Heart left ventricle (tissue), 16 donors: ENCODE measurements around the gene SLC22A23. TPM values are rescaled to one million over a fixed set of nuclear protein-coding genes. Genes with fewer than 3 reads are reported as not detected.

Experiments used
- ATAC-seq, 4 donors: fragments of 200-7000 bp; cut with Tn5 transposase; one replicate each; pipeline ENCODE4 v1.9.1; 2020 to 2022; ENCODE audit warnings: moderate library complexity in 4 of 4, mild to moderate bottlenecking in 3 of 4, moderate number of reproducible peaks in 1 of 4
- DNase-seq, 5 donors: peaks; one replicate each; pipeline ENCODE4 v3.0.0-alpha.2; 2020
- H3K27ac ChIP-seq, 12 donors: fragments of 200-600 bp; sonication (generic) in 4 of 12; one replicate each; pipeline versions ENCODE4 v1.5.0 to v1.8.0; 2016 to 2022; ENCODE audit warnings: mild to moderate bottlenecking in 2 of 12
- H3K27me3 ChIP-seq, 9 donors: fragments of 200-600 bp; sonication (generic) in 2 of 9; one replicate each; pipeline versions ENCODE4 v1.5.1 to v1.8.0; 2016 to 2022; ENCODE audit warnings: mild to moderate bottlenecking in 3 of 9
- H3K36me3 ChIP-seq, 9 donors: fragments of 200-600 bp; sonication (generic) in 2 of 9; one replicate each; pipeline versions ENCODE4 v1.5.0 to v1.8.0; 2018 to 2022; ENCODE audit warnings: mild to moderate bottlenecking in 2 of 9
- H3K4me1 ChIP-seq, 12 donors: fragments of 200-600 bp; sonication (generic) in 4 of 12; one replicate each; pipeline versions ENCODE4 v1.5.0 to v1.8.0; 2016 to 2022; ENCODE audit warnings: mild to moderate bottlenecking in 3 of 12
- H3K4me3 ChIP-seq, 12 donors: fragments of 200-600 bp; sonication (generic) in 4 of 12; one replicate each; pipeline versions ENCODE4 v1.5.0 to v1.8.0; 2017 to 2022; ENCODE audit warnings: mild to moderate bottlenecking in 9 of 12, moderate library complexity in 4 of 12
- H3K9me3 ChIP-seq, 12 donors: fragments of 200-600 bp; sonication (generic) in 4 of 12; one replicate each; pipeline versions ENCODE4 v1.5.0 to v1.8.0; 2016 to 2022; ENCODE audit warnings: mild to moderate bottlenecking in 1 of 12
- POLR2A ChIP-seq, 2 donors: fragments of 450-650 bp; IDR thresholded peaks; one replicate each; pipeline ENCODE4 v1.6.1; 2017; ENCODE audit warnings: antibody characterized with exemption in 2 of 2, mild to moderate bottlenecking in 2 of 2, moderate library complexity in 2 of 2
- WGBS, 4 donors: extraction: QIAGEN DNeasy Blood & Tissue Kit in 2 of 4; methylation state at CpG; one replicate each; pipeline versions ENCODE4 v1.1.5 to v1.1.7; 2013 to 2018; 5-methylcytosine and 5-hydroxymethylcytosine counted together
- intact Hi-C, 10 donors: fragments of 100-400 bp; cut with DNase I; formaldehyde crosslinking; loops; one replicate each; pipeline versions ENCODE4 v1.11.1 to v1.14.2; 2022
- polyA plus RNA-seq, 2 donors: library from polyadenylated mRNA; stranded (reverse); fragments of 200-250 nt; gene quantifications; one replicate each; pipeline ENCODE4 v1.2.3, GENCODE V29; 2013
- total RNA-seq, 9 donors: library from RNA; depleted of rRNA in 2 of 9; stranded (reverse); fragments of >200 nt in 2 of 9; fragmentation: NEBNext Ultra II Directional in 3 of 9; extraction: Animal tissue kit (Norgen Biotek cat#: 25700) in 3 of 9; gene quantifications; one replicate each; pipeline versions ENCODE4 v1.1.0 to v1.2.4, GENCODE V29; 2016 to 2023
- TF ChIP-seq, protein P1 (sequence below), 12 donors: fragments of 200-600 bp; sonication (generic) in 4 of 12; IDR thresholded peaks; one replicate each; pipeline versions ENCODE4 v1.5.0 to v1.8.0; 2018 to 2022; ENCODE audit warnings: antibody characterized with exemption in 12 of 12, mild to moderate bottlenecking in 5 of 12
- donor health status: ischemic (EF 13 %, LVEDD 7.1; RV severe dilation, severe dysfunction).
- donor health status: healthy with polysubstance abuse.
- donor health status: DM: no; HTN: yes; CAD: no.
- donor health status: DM: no; HTN: no; CAD: no.
- donor health status: ischemic (EF 25% LVEDD 6.9; RV normal size, moderate dysfunction).
- donor health status: ischemic (EF 25% LVEDD 5.7; RV mildly dilated, moderate dysfunction).
- donor health status: healthy.
- donor health status: DM: yes; HTN: yes; CAD: no.
- donor health status: ischemic (EF 35%, LVEDD 5.7; RV mildly dilated, moderate dysfunction).
- donor health status: nonischemic (EF 11% LVEDD 7.7; RV severe dilation, severe dysfunction).
- donor health status: DM: yes; HTN: yes; CAD: no.
- donor health status: PGD.
- donor health status: ischemic (EF 29% LVEDD 5.4; RV normal size, mild dysfunction).
- donor health status: nonischemic (EF 23%, LVEDD 6.1; RV moderate dilation, normal function).

SLC22A23 gene
- total and polyA plus RNA-seq, 11 donors = 2.9 to 12.4 (median 5.2) TPM

DNA sequence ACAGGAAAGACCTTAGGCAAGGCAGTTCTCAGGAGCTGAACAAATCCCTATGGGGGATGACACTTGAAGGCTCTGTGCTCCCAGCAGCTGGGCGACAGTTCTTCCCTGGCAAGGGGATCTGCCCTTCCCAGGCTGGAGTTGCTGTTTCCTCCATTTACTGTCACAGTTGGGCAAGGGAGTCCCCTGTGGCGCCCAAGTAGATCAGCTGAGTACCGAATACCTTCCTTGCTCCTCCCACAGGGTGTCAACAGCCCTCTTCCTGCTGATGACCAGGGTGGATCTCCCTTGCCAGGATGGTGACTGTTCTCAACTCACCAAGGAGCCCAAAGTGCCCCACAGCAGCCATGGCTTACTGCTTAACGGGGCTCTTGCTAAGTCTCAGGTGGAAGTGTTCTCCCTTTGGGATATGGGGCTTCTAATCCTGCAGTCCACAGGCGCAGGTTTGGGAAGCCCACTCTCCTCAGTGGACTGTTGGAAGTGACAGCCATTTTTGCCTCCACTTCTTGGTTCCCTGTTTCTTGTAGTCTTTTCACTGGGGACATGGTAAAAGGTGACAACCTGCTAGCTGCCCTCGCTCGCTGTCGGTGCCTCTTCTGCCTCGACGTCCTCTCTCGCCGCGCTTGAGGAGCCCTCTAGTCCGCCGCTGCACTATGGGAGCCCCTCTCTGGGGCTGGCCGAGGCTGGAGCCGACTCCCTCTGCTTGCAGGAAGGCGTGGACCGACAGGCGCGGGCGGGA lies 203.8 kb downstream of the SLC22A23 start:
- DNase-seq = no peak
- no peak for TF ChIP-seq POLR2A (IDR thresholded peaks at IDR 0.05)
- TF ChIP-seq, protein P1, sequence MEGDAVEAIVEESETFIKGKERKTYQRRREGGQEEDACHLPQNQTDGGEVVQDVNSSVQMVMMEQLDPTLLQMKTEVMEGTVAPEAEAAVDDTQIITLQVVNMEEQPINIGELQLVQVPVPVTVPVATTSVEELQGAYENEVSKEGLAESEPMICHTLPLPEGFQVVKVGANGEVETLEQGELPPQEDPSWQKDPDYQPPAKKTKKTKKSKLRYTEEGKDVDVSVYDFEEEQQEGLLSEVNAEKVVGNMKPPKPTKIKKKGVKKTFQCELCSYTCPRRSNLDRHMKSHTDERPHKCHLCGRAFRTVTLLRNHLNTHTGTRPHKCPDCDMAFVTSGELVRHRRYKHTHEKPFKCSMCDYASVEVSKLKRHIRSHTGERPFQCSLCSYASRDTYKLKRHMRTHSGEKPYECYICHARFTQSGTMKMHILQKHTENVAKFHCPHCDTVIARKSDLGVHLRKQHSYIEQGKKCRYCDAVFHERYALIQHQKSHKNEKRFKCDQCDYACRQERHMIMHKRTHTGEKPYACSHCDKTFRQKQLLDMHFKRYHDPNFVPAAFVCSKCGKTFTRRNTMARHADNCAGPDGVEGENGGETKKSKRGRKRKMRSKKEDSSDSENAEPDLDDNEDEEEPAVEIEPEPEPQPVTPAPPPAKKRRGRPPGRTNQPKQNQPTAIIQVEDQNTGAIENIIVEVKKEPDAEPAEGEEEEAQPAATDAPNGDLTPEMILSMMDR (IDR thresholded peaks at IDR 0.05) = no peak
- ATAC-seq = no peak
- H3K27me3 ChIP-seq = peaks cover 0 to 14% (median 0%) of the 10 kb centered on the region in 9 donors
- H3K4me1 ChIP-seq = peaks cover 0 to 22% (median 9%) of the 10 kb centered on the region in 12 donors
- 90 to 93% (median 92%) methylated on average over 22 of the region's 22 CpGs for WGBS, 4 donors
- H3K36me3 ChIP-seq = no peaks in the 10 kb centered on the region
- intact Hi-C loops = loop anchor here in 8 of 10 donors (1.0 to 10.0 kb wide), 5 partner anchors 88 to 258 kb away; partner anchors contain the start of genes TUBB2A (in 4 of the 8) and NQO2 (in 3 of the 8)
- H3K9me3 ChIP-seq = no peaks in the 10 kb centered on the region
- peak overlapping the region in 4 of 12 donors; percentile 11 to 70 (median 42) for H3K27ac ChIP-seq
- peak overlapping the region in 1 of 12 donors; percentile 7 for H3K4me3 ChIP-seq

DNA sequence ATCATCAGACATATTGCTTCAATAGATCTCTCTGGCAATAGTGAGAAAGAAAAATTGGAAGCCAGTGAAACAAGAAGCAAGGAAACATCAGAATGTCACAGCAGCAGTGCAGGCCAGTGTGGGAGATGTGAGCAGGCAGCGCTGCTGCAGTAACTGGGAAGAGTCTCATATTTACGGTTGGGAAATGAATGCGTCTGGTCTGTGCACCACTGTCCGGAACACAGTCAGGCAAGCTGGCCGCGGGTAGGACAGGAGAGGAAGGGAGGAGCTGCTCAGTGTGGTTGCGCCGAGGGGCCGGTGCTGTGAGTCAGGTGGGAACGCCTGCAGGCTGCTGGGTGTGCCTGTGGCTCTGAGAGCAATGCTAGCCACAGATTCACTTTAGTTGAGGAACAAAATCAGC lies 204.5 kb downstream of the SLC22A23 start:
- WGBS, 4 donors = 70 to 84% (median 77%) methylated on average over 10 of the region's 10 CpGs
- DNase-seq = peak in 1 of 5 donors; percentile 64
- Histone ChIP-seq H3K9me3 (no peaks in the 10 kb centered on the region), H3K36me3 (no peaks in the 10 kb centered on the region), H3K27ac (peak overlapping the region in 3 of 12 donors; percentile 20 to 70 (median 65)), H3K4me1 (peaks cover 0 to 28% (median 11%) of the 10 kb centered on the region in 12 donors), H3K4me3 (peak overlapping the region in 1 of 12 donors; percentile 7), H3K27me3 (peaks cover 0 to 19% (median 0%) of the 10 kb centered on the region in 9 donors)
- intact Hi-C loops = loop anchor here in 8 of 10 donors (1.0 to 10.0 kb wide), 5 partner anchors 88 to 258 kb away; partner anchors contain the start of genes TUBB2A (in 4 of the 8) and NQO2 (in 3 of the 8)
- TF ChIP-seq POLR2A (IDR thresholded peaks at IDR 0.05) = no peak
- TF ChIP-seq, protein P1 (IDR thresholded peaks at IDR 0.05) = no peak
- ATAC-seq = peak in 3 of 4 donors; percentile 35 to 58 (median 40)

GRCh38 chr6:3251462-3252314 lies 205.2 kb downstream of the SLC22A23 start:
- DNase-seq = peak; percentile 71 to 90 (median 81)
- Histone ChIP-seq H3K9me3 (no peaks in the 10 kb centered on the region), H3K36me3 (no peaks in the 10 kb centered on the region), H3K27me3 (peaks cover 0 to 20% (median 0%) of the 10 kb centered on the region in 9 donors), H3K4me1 (peaks cover 0 to 32% (median 11%) of the 10 kb centered on the region in 12 donors), H3K27ac (peak overlapping the region in 3 of 12 donors; percentile 20 to 70 (median 39)), H3K4me3 (peak overlapping the region in 1 of 12 donors; percentile 5)
- WGBS, 4 donors = 34 to 38% (median 36%) methylated on average over 20 of the region's 20 CpGs
- intact Hi-C loops = loop anchor here (1.0 to 10.0 kb wide), 7 partner anchors 87 to 257 kb away; partner anchors contain the start of genes TUBB2A (in 5 of the 10) and NQO2 (in 3 of the 10)
- peak; percentile 44 to 86 (median 80) for ATAC-seq
- TF ChIP-seq POLR2A (IDR thresholded peaks at IDR 0.05) = peak in 1 of 2 donors; percentile 14
- TF ChIP-seq, protein P1 (IDR thresholded peaks at IDR 0.05) = peak; percentile 93 to 99 (median 97)
